ENCODE data around the gene COL8A2. TPM values are rescaled to one million over a fixed set of nuclear protein-coding genes. Genes with fewer than 3 reads are reported as not detected.

Gene COL8A2
- total RNA-seq, 4 donors from 2014 or later: 0.83 to 1.3 (median 1.1) TPM

DNA sequence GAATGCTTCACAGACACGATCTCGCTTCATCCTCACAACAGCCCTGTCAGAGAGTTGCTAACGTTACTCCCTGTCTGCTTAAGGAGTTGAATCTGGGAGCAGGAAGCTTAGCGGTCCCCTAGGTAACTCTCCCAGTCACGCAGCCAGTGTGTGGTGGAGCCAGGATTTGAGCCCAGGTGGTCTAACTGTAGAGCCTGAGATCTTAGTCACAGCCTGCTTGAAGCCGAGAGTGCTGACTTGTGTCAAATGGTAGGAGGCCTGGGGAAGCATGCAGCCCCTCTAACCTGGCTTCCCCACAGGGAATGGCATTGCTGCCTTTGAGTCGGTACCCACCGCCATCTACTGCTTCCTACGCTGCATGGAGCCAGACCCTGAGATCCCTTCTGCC lies 32.2 kb downstream of the COL8A2 start:
- peaks cover 0 to 26% (median 11%) of the 10 kb centered on the region in 4 donors for H3K4me1 ChIP-seq
- H3K4me3 ChIP-seq: no peak overlapping the region
- H3K9me3 ChIP-seq: no peaks in the 10 kb centered on the region
- no peak for TF ChIP-seq POLR2A (IDR thresholded peaks at IDR 0.05)
- TF ChIP-seq, protein P1, sequence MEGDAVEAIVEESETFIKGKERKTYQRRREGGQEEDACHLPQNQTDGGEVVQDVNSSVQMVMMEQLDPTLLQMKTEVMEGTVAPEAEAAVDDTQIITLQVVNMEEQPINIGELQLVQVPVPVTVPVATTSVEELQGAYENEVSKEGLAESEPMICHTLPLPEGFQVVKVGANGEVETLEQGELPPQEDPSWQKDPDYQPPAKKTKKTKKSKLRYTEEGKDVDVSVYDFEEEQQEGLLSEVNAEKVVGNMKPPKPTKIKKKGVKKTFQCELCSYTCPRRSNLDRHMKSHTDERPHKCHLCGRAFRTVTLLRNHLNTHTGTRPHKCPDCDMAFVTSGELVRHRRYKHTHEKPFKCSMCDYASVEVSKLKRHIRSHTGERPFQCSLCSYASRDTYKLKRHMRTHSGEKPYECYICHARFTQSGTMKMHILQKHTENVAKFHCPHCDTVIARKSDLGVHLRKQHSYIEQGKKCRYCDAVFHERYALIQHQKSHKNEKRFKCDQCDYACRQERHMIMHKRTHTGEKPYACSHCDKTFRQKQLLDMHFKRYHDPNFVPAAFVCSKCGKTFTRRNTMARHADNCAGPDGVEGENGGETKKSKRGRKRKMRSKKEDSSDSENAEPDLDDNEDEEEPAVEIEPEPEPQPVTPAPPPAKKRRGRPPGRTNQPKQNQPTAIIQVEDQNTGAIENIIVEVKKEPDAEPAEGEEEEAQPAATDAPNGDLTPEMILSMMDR (IDR thresholded peaks at IDR 0.05): no peak
- H3K27ac ChIP-seq: no peak overlapping the region
- H3K27me3 ChIP-seq: no peaks in the 10 kb centered on the region
- peak in 1 of 3 donors; percentile 22 for DNase-seq
- peaks cover 0 to 46% (median 0%) of the 10 kb centered on the region in 3 donors for H3K36me3 ChIP-seq

DNA sequence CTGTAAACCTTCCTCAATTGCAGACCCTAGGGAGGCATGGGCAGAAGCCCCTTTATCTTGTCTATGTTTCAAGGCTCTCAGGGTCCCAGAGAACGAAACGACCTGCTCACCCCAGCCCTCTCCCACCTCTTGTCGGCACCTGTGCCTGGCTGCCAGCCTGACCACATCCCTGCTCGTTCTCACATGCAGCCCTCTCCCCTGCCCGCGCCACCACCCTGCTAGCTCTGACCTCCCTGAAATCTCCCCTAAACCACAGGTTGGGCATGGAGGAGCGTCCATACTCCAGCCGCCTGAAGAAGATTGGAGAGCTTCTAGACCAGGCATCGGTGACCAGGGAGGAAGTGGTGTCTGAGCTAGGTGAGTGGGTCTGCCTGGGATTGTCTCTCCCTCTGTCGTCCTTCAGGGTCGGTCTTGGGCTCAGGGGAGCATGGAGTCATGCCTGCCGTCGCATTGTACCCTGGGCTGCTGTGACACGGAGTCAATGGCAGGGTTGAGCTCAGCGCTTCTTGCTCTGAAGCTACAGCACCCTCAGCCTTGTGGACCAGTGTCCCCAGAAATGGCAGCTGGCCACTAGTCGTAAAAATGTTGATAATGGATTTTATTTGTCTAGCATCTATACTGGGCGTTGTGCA lies 32.7 kb downstream of the COL8A2 start:
- DNase-seq: peak in 1 of 3 donors; percentile 29
- Histone ChIP-seq H3K4me3 (no peak overlapping the region), H3K27ac (no peak overlapping the region), H3K4me1 (peaks cover 0 to 26% (median 11%) of the 10 kb centered on the region in 4 donors), H3K36me3 (peaks cover 0 to 46% (median 0%) of the 10 kb centered on the region in 3 donors), H3K27me3 (no peaks in the 10 kb centered on the region), H3K9me3 (no peaks in the 10 kb centered on the region)
- no peak for TF ChIP-seq POLR2A (IDR thresholded peaks at IDR 0.05)
- TF ChIP-seq, protein P1 (IDR thresholded peaks at IDR 0.05): no peak

DNA sequence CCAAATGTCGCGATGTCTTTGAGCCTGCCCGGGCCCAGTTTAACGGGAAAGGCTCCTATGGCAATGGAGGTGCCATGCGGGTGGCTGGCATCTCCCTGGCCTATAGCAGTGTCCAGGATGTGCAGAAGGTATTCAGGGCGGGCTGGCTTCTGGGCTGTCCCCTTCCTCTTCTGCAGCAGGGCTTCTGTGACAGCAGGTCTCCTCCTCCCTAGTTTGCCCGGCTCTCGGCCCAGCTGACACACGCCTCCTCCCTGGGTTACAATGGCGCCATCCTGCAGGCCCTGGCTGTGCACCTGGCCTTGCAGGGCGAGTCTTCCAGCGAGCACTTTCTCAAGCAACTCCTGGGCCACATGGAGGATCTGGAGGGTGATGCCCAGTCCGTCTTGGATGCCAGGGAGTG lies 33.3 kb downstream of the COL8A2 start:
- Histone ChIP-seq H3K4me3 (no peak overlapping the region), H3K36me3 (peaks cover 0 to 46% (median 0%) of the 10 kb centered on the region in 3 donors), H3K27ac (no peak overlapping the region), H3K27me3 (no peaks in the 10 kb centered on the region), H3K9me3 (no peaks in the 10 kb centered on the region), H3K4me1 (peaks cover 0 to 26% (median 11%) of the 10 kb centered on the region in 4 donors)
- DNase-seq: peak in 1 of 3 donors; percentile 40
- TF ChIP-seq, protein P1 (IDR thresholded peaks at IDR 0.05): no peak
- TF ChIP-seq POLR2A (IDR thresholded peaks at IDR 0.05): no peak

DNA sequence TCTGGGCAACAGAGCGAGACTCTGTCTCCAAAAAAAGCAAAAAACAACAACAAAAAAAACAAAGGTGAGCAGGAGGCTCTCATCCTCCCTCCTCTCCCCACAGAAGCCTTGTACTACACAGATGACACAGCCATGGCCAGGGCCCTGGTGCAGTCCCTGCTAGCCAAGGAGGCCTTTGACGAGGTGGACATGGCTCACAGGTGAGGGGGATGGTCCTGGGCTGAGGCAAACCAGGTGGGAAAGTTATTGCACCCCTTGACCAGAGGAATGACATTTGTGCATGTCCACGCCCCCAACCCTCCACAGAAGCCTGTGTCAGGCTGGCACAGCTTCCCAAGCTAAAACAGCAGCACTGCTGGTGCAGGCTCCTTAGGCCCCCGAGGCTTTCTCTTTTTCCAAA lies 33.9 kb downstream of the COL8A2 start:
- H3K27me3 ChIP-seq: no peaks in the 10 kb centered on the region
- DNase-seq: peak in 1 of 3 donors; percentile 29
- no peaks in the 10 kb centered on the region for H3K9me3 ChIP-seq
- peaks cover 0 to 42% (median 0%) of the 10 kb centered on the region in 3 donors for H3K36me3 ChIP-seq
- peaks cover 0 to 26% (median 11%) of the 10 kb centered on the region in 4 donors for H3K4me1 ChIP-seq
- H3K4me3 ChIP-seq: no peak overlapping the region
- TF ChIP-seq POLR2A (IDR thresholded peaks at IDR 0.05): no peak
- TF ChIP-seq, protein P1 (IDR thresholded peaks at IDR 0.05): no peak
- no peak overlapping the region for H3K27ac ChIP-seq

DNA sequence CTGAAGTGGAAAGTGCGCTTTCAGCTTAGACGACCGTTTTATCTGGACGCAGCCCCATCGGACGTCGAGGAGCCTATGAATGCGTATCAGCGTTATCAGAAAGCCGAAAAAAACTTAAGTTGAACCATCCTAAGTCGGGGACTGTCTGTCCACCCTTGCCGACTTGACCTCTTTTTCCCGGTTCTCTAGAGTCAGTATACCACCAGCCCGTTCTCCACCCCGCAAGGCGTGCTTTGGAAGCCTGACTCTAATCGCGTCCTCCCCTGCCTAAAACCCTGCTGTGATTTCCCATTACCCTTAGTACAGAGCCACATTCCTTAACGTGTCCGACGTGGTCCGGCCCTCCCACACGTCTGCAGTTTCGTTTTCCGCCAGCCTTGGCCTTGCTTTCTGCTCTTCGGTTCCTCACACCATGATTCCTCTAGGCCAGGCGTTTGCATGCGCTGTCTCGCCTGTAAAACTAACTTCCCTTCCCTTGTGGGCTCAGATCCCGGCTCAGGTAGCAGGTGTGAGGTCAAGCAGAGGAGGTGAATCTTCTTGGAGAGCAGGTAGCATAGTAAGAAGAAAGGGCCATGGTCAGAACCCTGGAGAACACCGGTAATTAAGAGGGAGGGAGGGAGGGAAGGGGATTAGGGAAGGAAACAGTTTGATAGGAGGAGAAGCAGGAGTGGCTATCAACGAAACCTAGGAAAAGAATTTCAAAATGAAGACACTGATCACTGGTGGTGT lies 35.5 kb downstream of the COL8A2 start:
- peak in 2 of 3 donors; percentile 50 to 56 for DNase-seq

More for the DNA sequence above, 35.5 kb downstream of the COL8A2 start:
- no peaks in the 10 kb centered on the region for H3K9me3 ChIP-seq
- no peak for TF ChIP-seq POLR2A (IDR thresholded peaks at IDR 0.05)
- no peaks in the 10 kb centered on the region for H3K27me3 ChIP-seq
- peaks cover 0 to 37% (median 0%) of the 10 kb centered on the region in 3 donors for H3K36me3 ChIP-seq
- peak overlapping the region; percentile 78 to 92 (median 90) for H3K27ac ChIP-seq
- H3K4me3 ChIP-seq: peak overlapping the region; percentile 83 to 98 (median 88)
- H3K4me1 ChIP-seq: peaks cover 0 to 27% (median 11%) of the 10 kb centered on the region in 4 donors
